Natural killer cell treated with Interleukin-12 subunit alpha and Interleukin-12 subunit beta and Interleukin-15 and Interleukin-18, amount 100 ng/mL, for 72 hours (primary cell): ENCODE data around the gene CYP8B1. TPM values are rescaled to one million over a fixed set of nuclear protein-coding genes. Genes with fewer than 3 reads are reported as not detected.
A peak's percentile ranks its signal among the peaks of the same experiment; 100 is the strongest.

Experiments used
- ATAC-seq, 2 donors: fragments of 150-1000 bp; cut with Tn5 transposase in 1 of 2; sonication (Bioruptor Pico), chemical (Tn5 transposase) in 1 of 2; 2 replicates each; pipeline ENCODE4 v1.10.0; 2021
- DNase-seq: peaks from one replicate; pipeline ENCODE4 v3.0.0; 2022; ENCODE audit warnings: low spot score
- H3K27ac Mint-ChIP-seq, 2 donors: 1 replicate in 1 of 2; 2 replicates in 1 of 2; pipeline ENCODE4 v1.8.0; 2022; ENCODE audit warnings: mixed read lengths in 2 of 2, mild to moderate bottlenecking in 1 of 2, moderate library complexity in 1 of 2
- H3K27me3 Mint-ChIP-seq, 2 donors: 1 replicate in 1 of 2; 2 replicates in 1 of 2; pipeline ENCODE4 v1.8.0; 2022; ENCODE audit warnings: mixed read lengths in 2 of 2
- H3K36me3 Mint-ChIP-seq: one replicate; pipeline ENCODE4 v1.8.0; 2022; ENCODE audit warnings: mixed read lengths
- H3K4me1 Mint-ChIP-seq, 2 donors: 1 replicate in 1 of 2; 2 replicates in 1 of 2; pipeline ENCODE4 v1.8.0; 2022; ENCODE audit warnings: low read depth in 2 of 2, mixed read lengths in 2 of 2, mild to moderate bottlenecking in 1 of 2
- H3K4me3 Mint-ChIP-seq: one replicate; pipeline ENCODE4 v1.8.0; 2022; ENCODE audit warnings: mixed read lengths
- H3K9me3 Mint-ChIP-seq: 2 replicates; pipeline ENCODE4 v1.8.0; 2022; ENCODE audit warnings: mixed read lengths
- total RNA-seq, 2 donors: library from RNA; stranded (reverse); gene quantifications; one replicate each; pipeline ENCODE4 v1.2.3, GENCODE V29; 2022

The CYP8B1 gene
- total RNA-seq, 2 donors from 2014 or later = 0.14 TPM; not detected in 1

GRCh38 chr3:42836150-42837123 is 39.2 kb downstream of the CYP8B1 start:
- H3K4me1 Mint-ChIP-seq = peaks cover 4 to 9% of the 10 kb centered on the region in 2 donors
- DNase-seq = no peak
- no peaks in the 10 kb centered on the region for H3K9me3 Mint-ChIP-seq
- no peak for ATAC-seq
- no peak overlapping the region for H3K27ac Mint-ChIP-seq
- no peaks in the 10 kb centered on the region for H3K36me3 Mint-ChIP-seq
- peaks cover 2 to 7% of the 10 kb centered on the region in 2 donors for H3K27me3 Mint-ChIP-seq
- no peak overlapping the region for H3K4me3 Mint-ChIP-seq

GRCh38 chr3:42831321-42831713 is 44.4 kb downstream of the CYP8B1 start:
- no peaks in the 10 kb centered on the region for H3K36me3 Mint-ChIP-seq
- H3K27me3 Mint-ChIP-seq = peaks cover 16 to 31% of the 10 kb centered on the region in 2 donors
- DNase-seq (peak; percentile 80), ATAC-seq (peak; percentile 74 to 84)
- H3K27ac Mint-ChIP-seq = peak overlapping the region in 1 of 2 donors; percentile 10
- H3K4me1 Mint-ChIP-seq = peaks cover 6% of the 10 kb centered on the region in 2 donors
- no peaks in the 10 kb centered on the region for H3K9me3 Mint-ChIP-seq
- no peak overlapping the region for H3K4me3 Mint-ChIP-seq

DNA sequence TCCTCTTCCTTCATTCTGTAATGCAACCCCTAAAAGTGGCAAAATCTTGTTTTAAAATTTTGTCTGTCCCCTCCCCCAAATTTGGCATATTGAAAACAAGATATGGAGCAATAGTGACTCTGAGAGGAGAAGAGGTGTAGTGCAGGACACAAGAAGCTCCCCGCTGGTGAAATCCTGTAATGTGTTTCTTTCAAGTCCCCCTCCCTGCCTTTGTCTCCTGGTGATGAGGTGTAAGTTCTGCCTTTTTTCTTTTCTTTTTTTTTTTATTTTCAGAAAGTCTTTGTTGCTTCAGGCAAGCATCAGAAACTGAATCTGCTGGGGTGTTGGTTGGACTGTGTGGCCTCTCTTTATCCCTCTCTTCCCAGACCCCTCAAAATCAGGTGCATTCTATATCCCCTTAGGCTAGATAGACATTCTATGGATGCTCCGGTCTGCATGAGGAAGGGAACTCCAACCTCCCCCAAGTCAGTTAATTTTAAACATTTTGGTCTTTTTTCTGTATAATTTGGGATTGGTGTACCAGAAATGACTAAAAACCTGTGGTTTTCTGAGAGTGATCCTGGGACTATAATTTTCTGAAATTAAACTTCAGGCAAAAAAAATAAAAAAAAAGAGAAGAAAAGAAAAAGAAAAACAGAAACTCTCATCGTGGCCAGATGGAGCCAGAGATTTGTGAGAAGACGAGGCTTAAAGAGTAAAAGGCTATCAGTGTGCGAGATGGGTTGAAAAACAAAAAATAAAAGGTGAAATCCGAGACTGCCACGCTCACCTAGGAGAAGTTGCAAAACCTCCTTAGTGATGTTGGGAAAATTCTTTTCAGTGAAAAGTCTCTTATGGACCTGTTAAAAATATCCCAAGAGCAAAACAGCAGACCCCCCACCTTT is 45.0 kb downstream of the CYP8B1 start:
- H3K36me3 Mint-ChIP-seq = no peaks in the 10 kb centered on the region
- H3K4me3 Mint-ChIP-seq = no peak overlapping the region
- no peak for ATAC-seq
- no peaks in the 10 kb centered on the region for H3K9me3 Mint-ChIP-seq
- H3K27me3 Mint-ChIP-seq = peaks cover 20 to 35% of the 10 kb centered on the region in 2 donors
- H3K4me1 Mint-ChIP-seq = peaks cover 6% of the 10 kb centered on the region in 2 donors
- peak overlapping the region in 1 of 2 donors; percentile 10 for H3K27ac Mint-ChIP-seq
- no peak for DNase-seq

DNA sequence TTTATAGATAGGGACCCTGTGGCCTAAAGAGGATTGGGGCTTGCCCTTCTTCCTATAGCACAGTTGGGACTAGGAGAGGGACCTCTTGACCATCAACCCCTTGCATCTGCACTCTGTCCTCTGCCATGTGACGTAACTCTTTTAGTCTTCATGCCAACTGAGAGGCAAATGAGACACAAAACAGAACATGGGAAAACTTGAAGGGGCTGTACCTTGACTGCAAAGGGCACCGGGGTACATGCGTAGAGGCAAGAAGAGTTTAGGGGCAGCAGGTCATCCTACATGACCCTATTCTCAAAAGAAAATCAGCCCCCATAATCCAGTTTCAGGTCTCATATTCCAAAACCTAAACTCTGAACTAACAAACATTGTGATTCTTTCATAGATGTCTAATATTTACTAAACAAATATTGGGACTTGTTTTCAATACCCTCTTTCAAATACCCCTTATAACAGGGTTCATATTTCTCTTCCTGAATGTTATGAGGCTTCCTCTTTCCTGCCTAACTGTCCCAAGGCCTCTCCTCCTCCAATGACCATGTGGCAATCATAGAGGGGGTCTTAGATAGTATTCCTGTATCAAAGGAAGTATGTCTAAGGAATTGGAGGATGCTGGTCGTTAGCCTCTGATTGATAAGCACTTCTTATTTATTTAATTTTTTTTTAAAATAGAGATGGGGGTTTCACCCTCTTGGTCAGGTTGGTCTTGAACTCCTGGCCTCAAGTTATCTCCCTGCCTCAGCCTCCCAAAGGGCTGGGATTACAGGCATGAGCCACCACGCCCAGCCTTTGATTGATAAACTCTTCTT is 45.8 kb downstream of the CYP8B1 start:
- no peak for DNase-seq
- H3K4me3 Mint-ChIP-seq = no peak overlapping the region
- no peaks in the 10 kb centered on the region for H3K36me3 Mint-ChIP-seq
- no peak for ATAC-seq
- H3K9me3 Mint-ChIP-seq = no peaks in the 10 kb centered on the region
- peaks cover 23 to 31% of the 10 kb centered on the region in 2 donors for H3K27me3 Mint-ChIP-seq
- no peak overlapping the region for H3K27ac Mint-ChIP-seq
- H3K4me1 Mint-ChIP-seq = peaks cover 6% of the 10 kb centered on the region in 2 donors

DNA sequence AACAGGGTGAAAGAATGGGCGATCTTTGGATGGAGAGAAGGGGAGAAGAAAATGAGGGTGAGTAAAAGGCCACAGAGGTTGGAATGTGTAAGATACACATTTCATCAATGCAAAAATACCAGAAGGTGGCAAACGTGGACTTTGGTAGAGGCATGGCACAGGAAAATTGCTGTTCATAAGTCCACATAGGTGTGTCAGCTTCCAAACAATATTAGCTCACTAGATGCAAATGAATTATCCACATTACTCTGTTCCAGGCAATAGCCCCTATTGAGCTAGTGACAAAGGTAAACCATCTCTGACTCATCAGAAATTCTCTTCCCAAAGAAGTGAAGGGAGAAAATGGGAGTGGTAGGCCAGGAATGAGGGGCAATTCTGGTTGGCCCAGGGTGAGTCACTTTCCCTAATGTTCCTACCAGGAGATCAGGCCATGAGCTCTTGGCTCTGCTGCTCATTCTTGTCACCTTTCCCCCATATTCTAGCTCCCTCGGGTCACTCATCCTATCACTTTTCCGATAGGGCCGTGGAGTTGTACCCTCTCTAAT is 46.5 kb downstream of the CYP8B1 start:
- Mint-ChIP-seq H3K4me1 (peaks cover 6% of the 10 kb centered on the region in 2 donors), H3K9me3 (no peaks in the 10 kb centered on the region), H3K36me3 (no peaks in the 10 kb centered on the region), H3K27me3 (peaks cover 26 to 31% of the 10 kb centered on the region in 2 donors), H3K4me3 (no peak overlapping the region), H3K27ac (no peak overlapping the region)
- DNase-seq (no peak), ATAC-seq (no peak)

GRCh38 chr3:42827654-42828053 is 48.0 kb downstream of the CYP8B1 start:
- Mint-ChIP-seq H3K27me3 (peaks cover 31% of the 10 kb centered on the region in 2 donors), H3K4me3 (no peak overlapping the region), H3K4me1 (peaks cover 6% of the 10 kb centered on the region in 2 donors), H3K27ac (no peak overlapping the region), H3K9me3 (no peaks in the 10 kb centered on the region), H3K36me3 (no peaks in the 10 kb centered on the region)
- DNase-seq = no peak
- ATAC-seq = no peak

DNA sequence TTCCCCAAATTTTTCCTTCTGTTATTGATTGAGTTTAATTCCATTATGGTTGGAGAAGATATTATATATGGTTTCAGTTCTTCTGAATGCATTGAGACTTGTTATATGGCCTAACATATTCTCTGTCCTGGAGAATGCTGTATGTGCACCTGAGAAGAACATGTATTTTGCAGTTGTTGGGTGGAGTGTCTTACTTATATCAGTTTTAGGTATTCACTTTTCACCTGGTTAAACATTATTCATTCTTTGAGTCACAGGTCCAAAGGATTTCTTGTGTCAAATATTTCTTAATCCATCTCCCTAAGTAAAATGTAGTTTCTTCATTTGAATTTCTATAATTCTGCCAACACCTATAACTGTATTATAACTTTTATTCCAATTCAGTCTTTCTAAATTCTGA is 48.7 kb downstream of the CYP8B1 start:
- DNase-seq (no peak), ATAC-seq (no peak)
- Mint-ChIP-seq H3K27ac (no peak overlapping the region), H3K4me3 (no peak overlapping the region), H3K4me1 (peaks cover 6% of the 10 kb centered on the region in 2 donors), H3K36me3 (no peaks in the 10 kb centered on the region), H3K27me3 (peaks cover 31% of the 10 kb centered on the region in 2 donors), H3K9me3 (no peaks in the 10 kb centered on the region)

GRCh38 chr3:42826141-42826540 is 49.5 kb downstream of the CYP8B1 start:
- Mint-ChIP-seq H3K4me1 (no peaks in the 10 kb centered on the region), H3K9me3 (no peaks in the 10 kb centered on the region), H3K27ac (no peak overlapping the region), H3K27me3 (peaks cover 31 to 33% of the 10 kb centered on the region in 2 donors), H3K4me3 (no peak overlapping the region), H3K36me3 (no peaks in the 10 kb centered on the region)
- ATAC-seq (no peak), DNase-seq (no peak)

GRCh38 chr3:42823351-42823750 is 52.3 kb downstream of the CYP8B1 start:
- DNase-seq = no peak
- H3K4me3 Mint-ChIP-seq = no peak overlapping the region
- ATAC-seq = no peak
- no peak overlapping the region for H3K27ac Mint-ChIP-seq
- H3K27me3 Mint-ChIP-seq = peaks cover 24 to 27% of the 10 kb centered on the region in 2 donors
- no peaks in the 10 kb centered on the region for H3K9me3 Mint-ChIP-seq
- H3K4me1 Mint-ChIP-seq = no peaks in the 10 kb centered on the region
- H3K36me3 Mint-ChIP-seq = no peaks in the 10 kb centered on the region

DNA sequence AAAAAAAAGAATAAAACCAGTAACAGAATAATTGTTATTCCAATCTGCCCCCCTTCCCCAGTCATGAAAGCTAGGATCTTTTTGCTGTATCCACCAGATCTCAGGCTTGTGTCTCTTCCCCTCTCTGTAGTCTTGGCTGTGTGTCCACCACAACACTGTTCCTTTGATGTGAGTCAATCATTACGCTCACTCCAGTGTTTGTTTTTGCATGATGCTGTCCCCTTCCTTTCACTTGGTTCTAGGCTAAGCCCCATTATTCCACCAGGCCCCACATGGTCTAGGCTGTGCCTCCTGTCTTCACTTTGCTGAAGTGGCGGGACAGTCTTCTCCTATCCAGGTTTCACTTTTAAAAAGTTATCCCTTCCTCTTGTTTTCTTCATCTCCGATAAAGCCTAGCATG is 52.9 kb downstream of the CYP8B1 start:
- Mint-ChIP-seq H3K9me3 (no peaks in the 10 kb centered on the region), H3K27ac (no peak overlapping the region), H3K27me3 (peaks cover 21 to 26% of the 10 kb centered on the region in 2 donors), H3K4me3 (no peak overlapping the region), H3K4me1 (no peaks in the 10 kb centered on the region), H3K36me3 (no peaks in the 10 kb centered on the region)
- no peak for ATAC-seq
- no peak for DNase-seq
